SK-N-SH (cell line): ENCODE results near the gene ABCC4. TPM values are rescaled to one million over a fixed set of nuclear protein-coding genes. Genes with fewer than 3 reads are reported as not detected.

Source experiments
- CTCF ChIA-PET: fragments of 300-600, 350-600 bp; formaldehyde crosslinking; extraction: SDS; loops from one replicate; lab custom pipeline; 2021; lab: Yijun Ruan, JAX
- POLR2A ChIA-PET: fragments of 350-600 bp; sonication (Branson Sonifier 250); formaldehyde crosslinking; extraction: SDS; loops from one replicate; lab custom pipeline; 2020; ENCODE audit warnings: antibody characterized with exemption, inconsistent platforms; lab: Yijun Ruan, JAX
- DNase-seq: peaks from one replicate; pipeline ENCODE4 v3.0.0; 2012
- H2AFZ ChIP-seq: fragments of 200-600 bp; sonication (generic); 2 replicates; pipeline ENCODE4 v1.8.1; 2016; ENCODE audit warnings: antibody characterized with exemption, mild to moderate bottlenecking, low read depth
- H3F3A ChIP-seq: fragments of 200-600 bp; sonication (generic); replicated peaks from 2 replicates; pipeline ENCODE3; 2016; ENCODE audit warnings: antibody characterized with exemption, mild to moderate bottlenecking; ENCODE audit not compliant: insufficient read depth
- H3K27ac ChIP-seq, 2 experiments: fragments of 200-500 bp in 1 of 2; fragments of 200-600 bp in 1 of 2; sonication (Bioruptor generic) in 1 of 2; sonication (generic), shearing (Covaris generic) in 1 of 2; 2 replicates each; pipeline versions ENCODE4 v1.5.1 to v1.6.1; 2014 to 2016; ENCODE audit warnings: low read depth in 2 of 2, inconsistent platforms in 1 of 2, low read length in 1 of 2, mild to moderate bottlenecking in 1 of 2, mixed read lengths in 1 of 2
- H3K27me3 ChIP-seq: fragments of 200-600 bp; sonication (generic), shearing (Covaris generic); 2 replicates; pipeline ENCODE4 v1.6.1; 2016; ENCODE audit warnings: mixed run types; ENCODE audit not compliant: insufficient read depth
- H3K36me3 ChIP-seq, 2 experiments: fragments of 200-500 bp in 1 of 2; fragments of 200-600 bp in 1 of 2; sonication (Bioruptor generic) in 1 of 2; sonication (generic) in 1 of 2; replicated peaks in 1 of 2; 2 replicates each; pipeline versions ENCODE3 to v1.5.1; 2014 to 2016; ENCODE audit warnings: low read length in 1 of 2, mild to moderate bottlenecking in 1 of 2; ENCODE audit not compliant: insufficient read depth in 2 of 2, control insufficient read depth in 1 of 2
- H3K4me1 ChIP-seq, 2 experiments: fragments of 200-500 bp in 1 of 2; fragments of 200-600 bp in 1 of 2; sonication (Bioruptor generic) in 1 of 2; sonication (generic), shearing (Covaris generic) in 1 of 2; 2 replicates each; pipeline versions ENCODE4 v1.5.1 to v1.6.1; 2014 to 2016; ENCODE audit warnings: low read depth in 1 of 2, low read length in 1 of 2, mixed run types in 1 of 2; ENCODE audit not compliant: insufficient read depth in 2 of 2, control insufficient read depth in 1 of 2
- H3K4me2 ChIP-seq: fragments of 200-600 bp; sonication (generic), shearing (Covaris generic); 2 replicates; pipeline ENCODE4 v1.6.1; 2017; ENCODE audit warnings: mixed run types
- H3K4me3 ChIP-seq, 2 experiments: fragments of 200-500 bp in 1 of 2; fragments of 200-600 bp in 1 of 2; sonication (Bioruptor generic) in 1 of 2; sonication (generic), shearing (Covaris generic) in 1 of 2; 2 replicates each; pipeline versions ENCODE4 v1.5.1 to v1.8.1; 2014 to 2016; ENCODE audit warnings: low read depth in 2 of 2, inconsistent platforms in 1 of 2, low read length in 1 of 2, mild to moderate bottlenecking in 1 of 2, mixed read lengths in 1 of 2, moderate library complexity in 1 of 2
- H3K79me2 ChIP-seq: fragments of 200-600 bp; sonication (generic); 2 replicates; pipeline ENCODE4 v1.8.1; 2017; ENCODE audit warnings: mild to moderate bottlenecking; ENCODE audit not compliant: insufficient read depth
- H3K9ac ChIP-seq: fragments of 200-600 bp; sonication (generic); 2 replicates; pipeline ENCODE4 v1.6.1; 2017; ENCODE audit warnings: mixed run types
- H3K9me2 ChIP-seq: fragments of 200-600 bp; sonication (generic); 2 replicates; pipeline ENCODE4 v1.6.1; 2017; ENCODE audit warnings: mixed run types
- H3K9me3 ChIP-seq: fragments of 200-600 bp; sonication (generic); 2 replicates; pipeline ENCODE4 v1.6.1; 2017; ENCODE audit warnings: mixed run types, mild to moderate bottlenecking, moderate library complexity
- H4K20me1 ChIP-seq: fragments of 200-600 bp; sonication (generic); 2 replicates; pipeline ENCODE4 v1.6.1; 2017; ENCODE audit warnings: mild to moderate bottlenecking, mixed run types; ENCODE audit not compliant: insufficient read depth
- CTCF ChIP-seq: fragments of 200-600 bp; sonication (generic); IDR thresholded peaks from 2 replicates; pipeline ENCODE4 v1.6.1; 2017; ENCODE audit warnings: antibody characterized with exemption, mild to moderate bottlenecking, moderate library complexity
- EP300 ChIP-seq, 2 experiments: IDR thresholded peaks; 2 replicates each; pipeline versions ENCODE4 v1.4.0 to v1.6.1; 2012; ENCODE audit warnings: borderline replicate concordance in 1 of 2, low read depth in 1 of 2, low read length in 1 of 2
- FOXJ3 ChIP-seq: sonication (generic); formaldehyde crosslinking; IDR thresholded peaks from 2 replicates; pipeline ENCODE4 v1.5.1; 2020; ENCODE audit warnings: mild to moderate bottlenecking, missing genetic modification reagents
- FOXM1 ChIP-seq: IDR thresholded peaks from 2 replicates; pipeline ENCODE4 v1.4.0; 2012; ENCODE audit warnings: low read depth, mild to moderate bottlenecking
- GABPA ChIP-seq: IDR thresholded peaks from 2 replicates; pipeline ENCODE4 v1.4.0; 2012; ENCODE audit warnings: low read depth, mild to moderate bottlenecking
- JUND ChIP-seq: IDR thresholded peaks from 2 replicates; pipeline ENCODE4 v1.4.0; 2012
- MAX ChIP-seq: IDR thresholded peaks from 2 replicates; pipeline ENCODE4 v1.4.0; 2012; ENCODE audit warnings: low read depth
- NFIC ChIP-seq: IDR thresholded peaks from 2 replicates; pipeline ENCODE4 v1.4.0; 2012; ENCODE audit warnings: borderline replicate concordance
- PBX3 ChIP-seq: IDR thresholded peaks from 2 replicates; pipeline ENCODE4; 2012
- RFX5 ChIP-seq: IDR thresholded peaks from 2 replicates; pipeline ENCODE4 v1.6.1; 2012; ENCODE audit warnings: mild to moderate bottlenecking, improper control_type of control experiment, low read length
- SIN3A ChIP-seq: IDR thresholded peaks from 2 replicates; pipeline ENCODE4 v1.6.1; 2012; ENCODE audit warnings: low read depth, mild to moderate bottlenecking, low read length, moderate library complexity, borderline replicate concordance
- SMC3 ChIP-seq: IDR thresholded peaks from 2 replicates; pipeline ENCODE4 v1.6.1; 2012; ENCODE audit warnings: low read depth, low read length, improper control_type of control experiment
- TAF1 ChIP-seq: IDR thresholded peaks from 2 replicates; pipeline ENCODE4 v1.6.1; 2012; ENCODE audit warnings: low read depth, mild to moderate bottlenecking, low read length, moderate library complexity, borderline replicate concordance
- TCF12 ChIP-seq: IDR thresholded peaks from 2 replicates; pipeline ENCODE4 v1.4.0; 2012
- USF1 ChIP-seq: IDR thresholded peaks from 2 replicates; pipeline ENCODE4 v1.4.0; 2012; ENCODE audit warnings: low read depth, borderline replicate concordance
- YY1 ChIP-seq: IDR thresholded peaks from 2 replicates; pipeline ENCODE4 v1.4.0; 2012; ENCODE audit warnings: low read depth, mild to moderate bottlenecking
- WGBS: methylation state at CpG from one replicate; pipeline ENCODE4 v1.1.6; 2017; ENCODE audit warnings: low lambda C conversion rate; 5-methylcytosine and 5-hydroxymethylcytosine counted together
- polyA plus RNA-seq, 3 experiments: library from polyadenylated mRNA; depleted of rRNA; stranded (reverse); fragments of >200 nt; gene quantifications; 2 replicates each; pipeline ENCODE4 v1.2.3, GENCODE V29; 2012

The ABCC4 gene
- polyA plus RNA-seq, 1 of the 3 experiments (the other 2 are of a cell fraction) = 7.8 TPM

GRCh38 chr13:95030821-95031343 lies 270.4 kb downstream of the ABCC4 start:
- Histone ChIP-seq H3K79me2 (no peaks in the 10 kb centered on the region), H3K27ac (no peak overlapping the region), H3K36me3 (peaks cover 2 to 6% of the 10 kb centered on the region in 2 experiments), H3K9ac (no peak overlapping the region), H3K9me2 (no peaks in the 10 kb centered on the region), H3K9me3 (0 out of 2 replicates have a peak, but pooled peaks cover 3% of the 10 kb centered on the region), H3F3A (peaks cover 4% of the 10 kb centered on the region), H3K4me1 (no peaks in the 10 kb centered on the region; a peak in 1 of 4 replicates), H3K4me2 (no peak overlapping the region), H2AFZ (no peak overlapping the region), H3K4me3 (no peak overlapping the region), H4K20me1 (no peaks in the 10 kb centered on the region), H3K27me3 (no peaks in the 10 kb centered on the region)
- WGBS = 93% methylated on average over 4 of the region's 4 CpGs
- DNase-seq = no peak
- POLR2A ChIA-PET = no interaction called here
- TF ChIP-seq FOXJ3 (CRISPR knock-in tag) = no peak
- no peak for TF ChIP-seq NFIC
- TF ChIP-seq USF1 = no peak
- no peak for TF ChIP-seq TCF12
- TF ChIP-seq JUND = no peak
- TF ChIP-seq EP300 (IDR thresholded peaks at IDR 0.05; ENCODE audit: borderline replicate concordance in 1 of 2, low read depth in 1 of 2, low read length in 1 of 2) = no peak
- TF ChIP-seq CTCF = no peak
- TF ChIP-seq MAX = no peak
- no peak for TF ChIP-seq SIN3A
- no peak for TF ChIP-seq RFX5
- TF ChIP-seq FOXM1 = no peak
- no peak for TF ChIP-seq GABPA
- no peak for TF ChIP-seq PBX3
- no peak for TF ChIP-seq TAF1
- TF ChIP-seq YY1 = no peak
- TF ChIP-seq SMC3 = no peak
- CTCF ChIA-PET = interaction anchor here (1.3 kb wide), 1 partner anchor 9 kb away, joined by 3 read pairs; no protein-coding TSS in a partner anchor
